CD4-positive, alpha-beta T cell treated with Interleukin-15 for 1 hour (primary cell): Measurements from ENCODE around the gene CFD.
"Not testable (repeated sequence)": the region's sequence is repeated elsewhere in the genome, so short reads cannot be mapped to it uniquely, and the experiment has no call there.

ENCODE experiments used
- DNase-seq: peaks from one replicate; pipeline ENCODE4 v3.0.0-alpha.2; 2020

Gene CFD

DNA sequence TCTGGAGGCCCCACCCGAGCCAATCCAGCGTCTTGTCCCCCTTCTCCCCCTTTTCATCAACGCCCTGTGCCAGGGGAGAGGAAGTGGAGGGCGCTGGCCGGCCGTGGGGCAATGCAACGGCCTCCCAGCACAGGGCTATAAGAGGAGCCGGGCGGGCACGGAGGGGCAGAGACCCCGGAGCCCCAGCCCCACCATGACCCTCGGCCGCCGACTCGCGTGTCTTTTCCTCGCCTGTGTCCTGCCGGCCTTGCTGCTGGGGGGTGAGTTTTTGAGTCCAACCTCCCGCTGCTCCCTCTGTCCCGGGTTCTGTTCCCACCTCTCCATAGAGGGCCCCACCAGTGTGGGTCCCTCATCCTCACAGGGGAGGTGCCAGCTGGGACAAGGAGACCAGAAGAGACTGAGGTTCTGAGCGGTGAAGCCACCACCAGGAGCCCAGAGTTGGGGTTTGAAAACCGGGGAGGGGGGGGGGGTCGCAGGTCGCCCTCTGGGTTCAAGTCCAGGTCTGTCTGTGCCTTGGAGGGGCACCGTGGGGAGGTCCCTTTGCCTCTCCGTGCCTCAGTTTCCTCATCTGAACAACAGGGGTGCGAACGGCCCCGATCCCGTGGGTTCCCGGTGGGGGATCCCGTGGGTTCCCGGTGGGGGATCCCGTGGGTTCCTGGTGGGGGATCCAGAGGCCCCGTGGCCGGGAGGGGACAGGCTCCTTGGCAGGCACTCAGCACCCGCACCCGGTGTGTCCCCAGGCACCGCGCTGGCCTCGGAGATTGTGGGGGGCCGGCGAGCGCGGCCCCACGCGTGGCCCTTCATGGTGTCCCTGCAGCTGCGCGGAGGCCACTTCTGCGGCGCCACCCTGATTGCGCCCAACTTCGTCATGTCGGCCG lies 7.1 kb upstream of the CFD start, which contains the start of gene ELANE:
TSS of gene ELANE (plus strand) at position 168 of the 878 bp plus-strand sequence. CDS start at position 194, 26 bp downstream.
- DNase-seq: no peak

DNA sequence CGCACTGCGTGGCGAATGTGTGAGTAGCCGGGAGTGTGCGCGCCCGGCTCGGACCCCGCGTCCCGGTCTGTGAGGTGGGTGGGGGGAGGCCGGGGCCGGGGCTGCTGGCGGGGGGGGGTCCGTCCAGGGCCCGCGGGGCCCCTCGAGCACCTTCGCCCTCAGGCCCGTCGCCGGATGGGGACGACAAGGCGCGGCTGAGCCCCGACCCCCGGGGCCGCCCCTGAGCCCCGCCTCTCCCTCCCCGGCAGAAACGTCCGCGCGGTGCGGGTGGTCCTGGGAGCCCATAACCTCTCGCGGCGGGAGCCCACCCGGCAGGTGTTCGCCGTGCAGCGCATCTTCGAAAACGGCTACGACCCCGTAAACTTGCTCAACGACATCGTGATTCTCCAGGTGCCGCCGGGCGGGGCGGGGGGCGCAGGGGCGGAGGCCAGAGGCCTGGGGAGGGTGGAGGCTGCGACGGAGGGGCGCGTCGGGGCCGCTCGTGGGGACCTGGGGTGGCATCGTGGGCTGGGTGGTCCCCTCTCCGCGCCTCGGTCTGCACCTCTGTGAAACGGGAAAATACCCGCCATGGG lies 6.4 kb upstream of the CFD start:
- DNase-seq: no peak

DNA sequence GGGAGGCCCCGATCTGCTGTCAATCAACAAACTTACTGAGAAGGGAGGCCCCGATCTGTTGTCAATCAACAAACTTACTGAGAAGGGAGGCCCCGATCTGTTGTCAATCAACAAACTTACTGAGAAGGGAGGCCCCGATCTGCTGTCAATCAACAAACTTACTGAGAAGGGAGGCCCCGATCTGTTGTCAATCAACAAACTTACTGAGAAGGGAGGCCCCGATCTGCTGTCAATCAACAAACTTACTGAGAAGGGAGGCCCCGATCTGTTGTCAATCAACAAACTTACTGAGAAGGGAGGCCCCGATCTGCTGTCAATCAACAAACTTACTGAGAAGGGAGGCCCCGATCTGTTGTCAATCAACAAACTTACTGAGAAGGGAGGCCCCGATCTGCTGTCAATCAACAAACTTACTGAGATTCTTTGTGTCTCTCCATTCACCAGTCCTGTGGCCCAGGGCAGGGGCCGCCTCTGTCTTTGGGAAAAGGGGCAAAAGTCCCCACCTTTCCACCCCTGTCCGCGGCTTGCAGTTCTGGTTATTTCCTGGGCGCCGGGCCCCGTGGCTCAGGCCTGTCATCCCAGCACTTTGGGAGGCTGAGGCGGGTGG lies 5.7 kb upstream of the CFD start:
- not testable (repeated sequence) for DNase-seq

DNA sequence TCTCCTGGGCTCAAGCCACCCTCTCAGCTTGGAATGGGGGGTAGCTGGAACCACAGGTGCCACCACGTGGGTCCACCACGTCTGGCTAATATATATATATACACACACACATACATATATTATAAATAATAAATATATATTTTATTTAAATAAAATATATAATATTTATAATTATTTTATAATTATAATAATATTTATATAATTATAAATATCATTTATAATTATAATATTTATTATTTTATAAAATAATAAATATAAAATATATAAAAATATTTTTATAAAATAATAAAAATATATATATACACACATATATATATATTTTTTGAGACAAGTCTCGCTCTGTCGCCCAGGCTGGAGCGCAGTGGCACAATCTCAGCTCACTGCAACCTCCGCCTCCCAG lies 4.9 kb upstream of the CFD start:
- DNase-seq: no peak

- DNase-seq: no peak
Measured at GRCh38 chr19:855142-855541, 4.3 kb upstream of the CFD start.

DNA sequence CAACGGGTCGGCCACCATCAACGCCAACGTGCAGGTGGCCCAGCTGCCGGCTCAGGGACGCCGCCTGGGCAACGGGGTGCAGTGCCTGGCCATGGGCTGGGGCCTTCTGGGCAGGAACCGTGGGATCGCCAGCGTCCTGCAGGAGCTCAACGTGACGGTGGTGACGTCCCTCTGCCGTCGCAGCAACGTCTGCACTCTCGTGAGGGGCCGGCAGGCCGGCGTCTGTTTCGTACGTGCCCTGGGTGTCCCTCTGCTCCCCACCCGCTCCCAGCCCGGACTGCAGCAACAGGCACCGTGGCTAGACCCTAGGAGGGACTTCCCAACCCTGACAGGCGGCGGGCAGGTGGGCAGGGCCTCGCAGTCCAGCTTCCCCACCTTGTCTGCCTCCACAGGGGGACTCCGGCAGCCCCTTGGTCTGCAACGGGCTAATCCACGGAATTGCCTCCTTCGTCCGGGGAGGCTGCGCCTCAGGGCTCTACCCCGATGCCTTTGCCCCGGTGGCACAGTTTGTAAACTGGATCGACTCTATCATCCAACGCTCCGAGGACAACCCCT lies 3.8 kb upstream of the CFD start:
- DNase-seq: no peak

- no peak for DNase-seq
Measured at GRCh38 chr19:858284-858683, 1.2 kb upstream of the CFD start.

- DNase-seq: no peak
Measured at GRCh38 chr19:861141-861755, 1.8 kb downstream of the CFD start.

DNA sequence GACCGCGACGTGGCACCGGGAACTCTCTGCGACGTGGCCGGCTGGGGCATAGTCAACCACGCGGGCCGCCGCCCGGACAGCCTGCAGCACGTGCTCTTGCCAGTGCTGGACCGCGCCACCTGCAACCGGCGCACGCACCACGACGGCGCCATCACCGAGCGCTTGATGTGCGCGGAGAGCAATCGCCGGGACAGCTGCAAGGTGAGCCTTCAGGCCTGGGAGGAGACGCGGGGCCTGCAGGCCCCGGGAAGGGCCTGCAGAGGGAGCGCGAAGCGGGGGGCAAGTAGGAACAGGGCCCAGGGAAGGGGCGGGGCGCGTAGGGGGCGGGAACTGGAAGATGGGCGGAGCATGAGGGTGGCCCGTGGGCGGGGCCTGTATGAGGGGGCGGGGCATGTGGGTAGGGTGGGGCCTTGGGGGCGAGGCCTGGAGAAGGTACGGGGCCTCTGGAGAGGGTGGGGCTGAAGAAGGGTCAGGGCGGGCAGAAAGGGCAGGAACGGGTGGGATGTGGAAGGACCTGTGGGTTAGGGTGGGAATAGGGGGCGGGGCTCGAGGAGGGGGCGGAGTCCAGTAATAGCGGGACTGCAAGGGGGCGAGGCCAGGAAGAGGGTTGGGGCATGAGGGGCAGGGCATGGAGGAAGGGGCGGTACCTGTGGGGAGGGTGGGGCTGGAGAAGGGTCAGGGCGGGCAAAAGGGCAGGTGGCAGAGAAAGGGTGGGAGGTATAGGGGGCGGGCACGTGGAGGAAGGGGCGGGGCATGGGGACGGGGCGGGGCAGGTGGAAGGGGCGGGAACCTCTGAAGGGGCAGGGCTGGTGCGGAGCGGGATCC lies 2.5 kb downstream of the CFD start:
- DNase-seq: peak; percentile 77

GRCh38 chr19:862581-863314 lies 3.3 kb downstream of the CFD start:
- peak; percentile 81 for DNase-seq

- no peak for DNase-seq
Measured at GRCh38 chr19:863315-863620, 3.8 kb downstream of the CFD start.

DNA sequence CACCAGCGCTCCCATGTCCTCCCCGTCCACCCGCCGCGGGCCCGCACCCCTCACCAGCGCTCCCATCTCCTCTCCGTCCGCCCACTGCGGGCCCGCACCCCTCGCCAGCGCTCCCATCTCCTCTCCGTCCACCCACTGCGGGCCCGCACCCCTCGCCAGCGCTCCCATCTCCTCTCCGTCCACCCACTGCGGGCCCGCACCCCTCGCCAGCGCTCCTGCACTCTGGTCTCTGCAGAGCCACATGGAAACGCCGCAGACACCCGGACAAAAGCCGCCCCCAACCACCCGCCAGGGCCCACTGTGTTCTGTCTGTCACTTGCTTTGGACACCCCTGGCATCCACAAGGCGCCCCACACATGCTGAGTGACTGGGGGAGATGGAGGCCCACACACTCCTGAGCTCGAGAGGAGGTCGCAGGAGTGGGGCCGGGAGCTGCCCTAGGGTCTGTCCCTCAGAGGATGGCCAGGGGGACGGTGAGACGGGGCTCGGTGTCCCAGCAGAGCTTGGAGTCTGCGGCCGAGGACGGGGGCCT lies 7.4 kb downstream of the CFD start:
- DNase-seq: no peak

GRCh38 chr19:867301-867793 lies 7.9 kb downstream of the CFD start:
- DNase-seq: no peak

- no peak for DNase-seq
Measured at GRCh38 chr19:867855-868457, 8.5 kb downstream of the CFD start.

DNA sequence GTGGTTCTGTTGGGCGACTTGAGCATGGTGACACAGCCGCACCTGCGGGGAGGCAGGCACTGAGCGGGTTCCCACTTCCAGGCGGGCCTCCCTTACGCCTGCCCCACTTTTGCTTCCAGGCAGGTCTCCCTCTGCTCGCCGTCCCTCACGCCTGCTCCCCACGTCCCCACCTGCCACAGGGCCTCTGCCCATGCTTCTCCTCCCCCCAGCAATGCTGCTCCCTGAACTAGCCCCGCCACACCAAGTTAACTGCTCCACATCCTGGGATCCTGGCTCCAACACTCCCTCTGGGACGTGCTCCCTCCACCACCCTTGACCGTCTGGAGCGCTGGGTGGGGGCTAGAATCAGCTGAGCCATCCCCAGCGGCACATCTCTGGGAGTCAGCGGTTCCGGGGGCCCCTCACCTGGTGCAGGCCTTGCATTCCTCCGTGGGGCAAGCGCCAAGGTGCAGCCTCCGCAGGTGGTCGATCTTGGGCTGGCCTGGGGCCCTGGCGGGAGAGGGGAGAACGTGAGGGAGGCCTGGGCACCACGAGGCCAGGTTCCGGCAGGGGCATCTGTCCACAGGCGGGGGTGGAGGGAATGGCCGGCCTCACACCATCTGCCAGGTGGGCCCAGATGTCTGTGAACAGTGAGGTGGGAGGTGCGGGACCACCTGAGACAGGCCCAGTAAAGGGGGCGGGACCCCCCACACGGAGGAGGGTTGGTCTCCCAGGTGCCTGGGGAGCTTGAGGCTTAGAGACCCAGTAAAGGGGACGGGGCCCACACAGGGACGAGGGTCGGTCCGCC lies 9.2 kb downstream of the CFD start:
- no peak for DNase-seq

DNA sequence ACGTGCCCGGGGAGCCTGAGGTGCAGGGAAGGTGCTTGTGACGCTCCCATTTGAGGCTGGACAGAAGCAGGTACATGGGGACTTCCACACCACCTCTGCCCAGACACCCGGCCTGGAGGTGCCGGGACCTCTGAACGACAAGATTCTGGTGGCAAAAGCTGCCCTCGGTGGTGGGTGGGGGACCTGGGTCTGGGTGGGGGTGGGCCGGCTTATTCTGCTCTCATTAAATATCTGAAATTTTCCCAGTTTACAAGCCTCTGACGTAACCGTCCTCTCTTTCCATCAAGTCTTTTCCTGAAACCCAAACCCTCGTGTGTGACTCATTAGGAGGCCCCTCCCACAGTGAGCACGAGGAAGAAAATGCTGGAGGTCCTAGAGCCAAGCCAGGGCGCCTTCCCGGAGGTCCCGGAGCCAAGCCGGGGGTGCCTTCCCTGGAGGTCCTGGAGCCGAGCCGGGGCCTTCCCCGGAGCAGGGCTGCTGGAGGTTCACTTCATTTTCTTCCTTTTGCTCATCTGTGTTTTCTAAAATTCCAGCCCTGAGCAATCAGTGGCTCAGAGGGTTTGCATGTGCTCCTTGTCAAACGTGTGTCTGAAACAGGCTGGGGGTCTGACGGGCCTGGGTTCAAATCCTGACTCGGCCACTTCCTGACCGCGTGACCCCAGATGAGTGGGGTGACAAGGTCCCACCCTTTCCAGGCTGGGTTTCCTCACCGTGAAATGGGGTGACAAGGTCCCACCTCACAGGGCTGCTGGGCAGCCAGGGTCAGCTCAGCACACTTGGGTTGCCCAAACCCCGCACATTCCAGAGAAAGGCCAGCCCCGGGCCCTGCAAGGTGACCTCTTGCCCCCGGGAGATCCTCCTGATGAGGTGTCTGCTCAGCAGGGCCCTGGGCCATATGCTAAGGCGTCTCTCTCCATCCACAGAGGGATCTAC lies 10.0 kb downstream of the CFD start:
- DNase-seq: no peak

DNA sequence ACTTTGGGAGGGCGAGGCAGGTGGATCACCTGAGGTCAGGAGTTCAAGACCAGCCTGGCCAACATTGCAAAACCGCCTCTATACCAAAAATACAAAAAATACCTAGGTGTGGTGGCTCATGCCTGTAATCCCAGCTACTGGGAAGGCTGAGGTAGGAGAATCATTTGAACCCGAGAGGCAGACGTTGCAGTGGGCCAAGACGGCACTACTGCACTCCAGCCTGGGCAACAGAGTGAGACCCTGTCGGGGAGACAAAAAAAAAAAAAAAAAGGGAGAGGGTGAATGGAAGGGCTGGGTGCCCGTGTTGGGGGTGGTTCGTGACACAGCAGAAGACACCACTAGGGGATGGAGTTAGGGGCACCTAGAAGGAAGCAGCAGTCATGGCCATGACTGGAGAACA lies 10.8 kb downstream of the CFD start:
- DNase-seq: no peak

DNA sequence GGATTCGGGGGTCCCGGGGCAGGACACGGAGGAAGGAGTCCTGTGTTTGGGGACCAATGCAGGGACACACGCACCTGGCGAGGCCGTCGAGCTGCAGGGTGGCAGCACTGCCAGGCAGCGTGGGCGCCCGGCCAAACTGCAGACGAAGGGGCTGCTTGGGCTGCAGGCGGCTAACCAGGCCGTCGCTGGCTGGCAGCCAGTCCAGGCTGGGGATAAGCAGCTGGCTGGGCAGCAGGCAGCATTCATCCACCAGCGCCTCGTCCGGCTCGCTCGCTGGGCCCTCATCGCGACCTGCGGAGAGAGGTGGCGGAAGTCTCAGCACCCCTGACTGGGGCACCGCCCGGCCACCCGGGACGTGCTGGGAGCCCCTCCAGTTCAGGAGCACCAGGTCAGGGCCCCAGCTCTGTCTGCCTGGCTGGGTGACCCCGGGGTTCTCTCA lies 11.5 kb downstream of the CFD start:
- DNase-seq: no peak
